GM23338 (cell line): Measurements from ENCODE around the gene NEU1. TPM values are rescaled to one million over a fixed set of nuclear protein-coding genes. Genes with fewer than 3 reads are reported as not detected.
A peak's percentile ranks its signal among the peaks of the same experiment; 100 is the strongest.

Experiments used
- ATAC-seq: fragments of 200-7000 bp; cut with Tn5 transposase; 3 replicates; pipeline ENCODE4 v1.9.1; 2020
- DNase-seq: peaks from one replicate; pipeline ENCODE4 v3.0.0-alpha.2; 2015; ENCODE audit warnings: low spot score
- H2AFZ ChIP-seq: fragments of 200-600 bp; sonication (generic); 2 replicates; pipeline ENCODE4 v1.8.0; 2016; ENCODE audit warnings: antibody characterized with exemption, mild to moderate bottlenecking, moderate library complexity
- H3F3A ChIP-seq: fragments of 200-600 bp; sonication (generic); replicated peaks from 2 replicates; pipeline ENCODE4 v1.8.0; 2017; ENCODE audit warnings: antibody characterized with exemption, mixed run types, low read depth
- H3K27ac ChIP-seq: fragments of 200-600 bp; sonication (generic); 2 replicates; pipeline ENCODE4 v1.6.1; 2016; ENCODE audit warnings: low read depth
- H3K27me3 ChIP-seq: fragments of 200-600 bp; sonication (generic); 2 replicates; pipeline ENCODE4 v1.8.0; 2016; ENCODE audit warnings: mild to moderate bottlenecking, mixed run types, moderate library complexity; ENCODE audit not compliant: insufficient read depth
- H3K36me3 ChIP-seq: fragments of 200-600 bp; sonication (generic); 2 replicates; pipeline ENCODE4 v1.8.0; 2016; ENCODE audit warnings: mild to moderate bottlenecking; ENCODE audit not compliant: insufficient read depth
- H3K4me1 ChIP-seq: fragments of 200-600 bp; sonication (generic); 2 replicates; pipeline ENCODE4 v1.8.0; 2016; ENCODE audit warnings: mild to moderate bottlenecking, moderate library complexity; ENCODE audit not compliant: insufficient read depth
- H3K4me2 ChIP-seq: fragments of 200-600 bp; sonication (generic); 2 replicates; pipeline ENCODE4 v1.7.1; 2017; ENCODE audit warnings: mixed run types
- H3K4me3 ChIP-seq: fragments of 200-600 bp; sonication (generic); 2 replicates; pipeline ENCODE4 v1.6.1; 2016; ENCODE audit warnings: mixed run types
- H3K79me2 ChIP-seq: fragments of 200-600 bp; sonication (generic); replicated peaks from 2 replicates; pipeline ENCODE4 v1.8.0; 2017; ENCODE audit warnings: mild to moderate bottlenecking; ENCODE audit not compliant: insufficient read depth
- H3K9me2 ChIP-seq: fragments of 200-600 bp; sonication (generic); 2 replicates; pipeline ENCODE4 v1.8.0; 2017; ENCODE audit not compliant: insufficient read depth
- H4K20me1 ChIP-seq: fragments of 200-600 bp; sonication (generic); replicated peaks from 2 replicates; pipeline ENCODE4 v1.8.0; 2017; ENCODE audit warnings: mild to moderate bottlenecking; ENCODE audit not compliant: insufficient read depth
- H3K27ac Mint-ChIP-seq: 2 replicates; pipeline ENCODE4 v1.8.0; 2020; ENCODE audit warnings: inconsistent platforms, mild to moderate bottlenecking, moderate library complexity, mixed read lengths
- H3K27me3 Mint-ChIP-seq: 3 replicates; pipeline ENCODE4 v1.8.0; 2022; ENCODE audit warnings: low read depth, mild to moderate bottlenecking, moderate library complexity, mixed read lengths, inconsistent platforms; ENCODE audit not compliant: insufficient read depth, poor library complexity
- H3K36me3 Mint-ChIP-seq: 3 replicates; pipeline ENCODE4 v1.8.0; 2021; ENCODE audit warnings: low read depth, mild to moderate bottlenecking, inconsistent platforms, moderate library complexity, mixed read lengths
- H3K4me1 Mint-ChIP-seq: 3 replicates; pipeline ENCODE4 v1.8.0; 2020; ENCODE audit warnings: mild to moderate bottlenecking, inconsistent platforms, mixed read lengths
- H3K4me3 Mint-ChIP-seq: 3 replicates; pipeline ENCODE4 v1.8.0; 2021; ENCODE audit warnings: moderate library complexity, mild to moderate bottlenecking, inconsistent platforms, mixed read lengths
- H3K9me3 Mint-ChIP-seq: 3 replicates; pipeline ENCODE4 v1.8.0; 2020; ENCODE audit warnings: moderate library complexity, mild to moderate bottlenecking, inconsistent platforms, mixed read lengths
- EZH2 ChIP-seq: fragments of 200-600 bp; sonication (generic); IDR thresholded peaks from one replicate; pipeline ENCODE4 v1.8.0; 2017; ENCODE audit warnings: antibody characterized with exemption, mild to moderate bottlenecking, low read depth; ENCODE audit not compliant: unreplicated experiment
- EZH2phosphoT487 ChIP-seq: fragments of 200-600 bp; sonication (generic); IDR thresholded peaks from one replicate; pipeline ENCODE4 v1.8.1; 2018; ENCODE audit warnings: antibody characterized with exemption; ENCODE audit not compliant: unreplicated experiment
- JUNB ChIP-seq: IDR thresholded peaks from one replicate; pipeline ENCODE4 v1.6.1; 2016; ENCODE audit warnings: antibody characterized with exemption; ENCODE audit not compliant: unreplicated experiment
- NANOG ChIP-seq: IDR thresholded peaks from 2 replicates; pipeline ENCODE4 v1.6.1; 2016; ENCODE audit warnings: antibody characterized with exemption, borderline replicate concordance
- POLR2AphosphoS5 ChIP-seq: IDR thresholded peaks from 2 replicates; pipeline ENCODE4 v1.6.1; 2016; ENCODE audit warnings: antibody characterized with exemption, low read depth
- STAT1 ChIP-seq: IDR thresholded peaks from one replicate; pipeline ENCODE4 v1.6.1; 2016; ENCODE audit warnings: antibody characterized with exemption; ENCODE audit not compliant: unreplicated experiment
- ZNF114 ChIP-seq: fragments of 250-450 bp; sonication (Bioruptor Pico); IDR thresholded peaks from 2 replicates; pipeline ENCODE4 v1.5.0; 2020; ENCODE audit warnings: mild to moderate bottlenecking, moderate library complexity
- ZNF331 ChIP-seq: fragments of 250-450 bp; sonication (Bioruptor Pico); IDR thresholded peaks from 2 replicates; pipeline ENCODE4 v1.5.0; 2020; ENCODE audit warnings: low read depth, mild to moderate bottlenecking, moderate library complexity
- polyA plus RNA-seq: library from polyadenylated mRNA; unstranded; fragments of >200 nt; fragmentation: Nextera tagmentation; extraction: Ambion mirVana; gene quantifications from 2 replicates; pipeline ENCODE4 v1.2.1, GENCODE V29; 2016
- total RNA-seq: library from RNA; depleted of rRNA; stranded (reverse); fragments of >200 nt; shearing (Covaris generic); gene quantifications from 2 replicates; pipeline ENCODE4 v1.2.3, GENCODE V29; 2014
- TF ChIP-seq, protein P1 (sequence below): fragments of 250-450 bp; sonication (Bioruptor Pico); IDR thresholded peaks from 2 replicates; pipeline ENCODE4 v1.5.0; 2020; ENCODE audit warnings: mild to moderate bottlenecking, moderate library complexity
- TF ChIP-seq, protein P2 (sequence below), 2 experiments: fragments of 200-600 bp in 1 of 2; sonication (generic) in 1 of 2; conservative IDR thresholded peaks; 2 replicates each; pipeline versions ENCODE4 v1.5.1 to v1.6.1; 2016 to 2017; ENCODE audit warnings: antibody characterized with exemption in 2 of 2, low read depth in 2 of 2, mild to moderate bottlenecking in 2 of 2, moderate library complexity in 1 of 2
- TF ChIP-seq, protein P3 (sequence below): IDR thresholded peaks from 2 replicates; pipeline ENCODE4 v1.6.1; 2016; ENCODE audit warnings: antibody characterized with exemption

NEU1 gene
- total and polyA plus RNA-seq, 2 experiments from 2014 or later: 31.4 to 47.4 TPM

DNA sequence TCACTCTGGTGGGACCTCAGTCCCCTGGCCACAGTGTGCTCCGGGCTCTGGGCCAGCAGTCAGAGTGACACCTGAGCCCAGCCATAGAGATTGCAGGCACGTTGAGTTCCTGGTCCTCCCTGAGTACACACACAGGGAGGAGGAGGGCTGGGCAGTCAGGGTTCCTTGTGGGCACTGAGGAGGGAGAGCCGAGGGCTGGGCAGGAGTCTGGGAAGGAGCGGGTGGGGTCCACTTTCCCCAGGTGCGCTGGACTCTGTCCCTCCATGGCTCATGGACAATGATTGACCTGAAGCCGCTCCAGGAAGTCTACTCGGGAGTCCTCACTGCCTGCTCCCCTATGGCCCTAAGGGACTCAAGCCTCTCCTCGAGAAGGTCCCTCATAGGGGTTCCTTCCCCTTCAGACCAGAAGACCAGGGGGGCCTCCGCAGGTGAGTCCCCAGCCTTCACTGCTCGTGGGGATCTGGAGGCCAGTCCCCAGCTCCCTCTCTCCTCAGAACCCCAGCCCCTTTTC is 15.1 kb upstream of the NEU1 start:
- no peak for DNase-seq
- peaks cover 33% of the 10 kb centered on the region for H3K36me3 Mint-ChIP-seq
- no peaks in the 10 kb centered on the region for H3K27me3 ChIP-seq
- H3K9me2 ChIP-seq: no peaks in the 10 kb centered on the region
- H2AFZ ChIP-seq: no peak overlapping the region
- ATAC-seq: peak; percentile 9; the same call in 2 of the 3 replicates
- H3K27ac ChIP-seq: no peak overlapping the region
- H3K27me3 Mint-ChIP-seq: peaks cover 5% of the 10 kb centered on the region
- peaks cover 14% of the 10 kb centered on the region for H3F3A ChIP-seq
- H4K20me1 ChIP-seq: peaks cover 3% of the 10 kb centered on the region
- H3K4me3 ChIP-seq: no peak overlapping the region
- peaks cover 8% of the 10 kb centered on the region for H3K4me1 Mint-ChIP-seq
- H3K36me3 ChIP-seq: peaks cover 11% of the 10 kb centered on the region; the same call in 1 of the 2 replicates
- TF ChIP-seq ZNF114 (CRISPR knock-in tag): no peak
- TF ChIP-seq ZNF331 (CRISPR knock-in tag): no peak
- TF ChIP-seq, protein P1, sequence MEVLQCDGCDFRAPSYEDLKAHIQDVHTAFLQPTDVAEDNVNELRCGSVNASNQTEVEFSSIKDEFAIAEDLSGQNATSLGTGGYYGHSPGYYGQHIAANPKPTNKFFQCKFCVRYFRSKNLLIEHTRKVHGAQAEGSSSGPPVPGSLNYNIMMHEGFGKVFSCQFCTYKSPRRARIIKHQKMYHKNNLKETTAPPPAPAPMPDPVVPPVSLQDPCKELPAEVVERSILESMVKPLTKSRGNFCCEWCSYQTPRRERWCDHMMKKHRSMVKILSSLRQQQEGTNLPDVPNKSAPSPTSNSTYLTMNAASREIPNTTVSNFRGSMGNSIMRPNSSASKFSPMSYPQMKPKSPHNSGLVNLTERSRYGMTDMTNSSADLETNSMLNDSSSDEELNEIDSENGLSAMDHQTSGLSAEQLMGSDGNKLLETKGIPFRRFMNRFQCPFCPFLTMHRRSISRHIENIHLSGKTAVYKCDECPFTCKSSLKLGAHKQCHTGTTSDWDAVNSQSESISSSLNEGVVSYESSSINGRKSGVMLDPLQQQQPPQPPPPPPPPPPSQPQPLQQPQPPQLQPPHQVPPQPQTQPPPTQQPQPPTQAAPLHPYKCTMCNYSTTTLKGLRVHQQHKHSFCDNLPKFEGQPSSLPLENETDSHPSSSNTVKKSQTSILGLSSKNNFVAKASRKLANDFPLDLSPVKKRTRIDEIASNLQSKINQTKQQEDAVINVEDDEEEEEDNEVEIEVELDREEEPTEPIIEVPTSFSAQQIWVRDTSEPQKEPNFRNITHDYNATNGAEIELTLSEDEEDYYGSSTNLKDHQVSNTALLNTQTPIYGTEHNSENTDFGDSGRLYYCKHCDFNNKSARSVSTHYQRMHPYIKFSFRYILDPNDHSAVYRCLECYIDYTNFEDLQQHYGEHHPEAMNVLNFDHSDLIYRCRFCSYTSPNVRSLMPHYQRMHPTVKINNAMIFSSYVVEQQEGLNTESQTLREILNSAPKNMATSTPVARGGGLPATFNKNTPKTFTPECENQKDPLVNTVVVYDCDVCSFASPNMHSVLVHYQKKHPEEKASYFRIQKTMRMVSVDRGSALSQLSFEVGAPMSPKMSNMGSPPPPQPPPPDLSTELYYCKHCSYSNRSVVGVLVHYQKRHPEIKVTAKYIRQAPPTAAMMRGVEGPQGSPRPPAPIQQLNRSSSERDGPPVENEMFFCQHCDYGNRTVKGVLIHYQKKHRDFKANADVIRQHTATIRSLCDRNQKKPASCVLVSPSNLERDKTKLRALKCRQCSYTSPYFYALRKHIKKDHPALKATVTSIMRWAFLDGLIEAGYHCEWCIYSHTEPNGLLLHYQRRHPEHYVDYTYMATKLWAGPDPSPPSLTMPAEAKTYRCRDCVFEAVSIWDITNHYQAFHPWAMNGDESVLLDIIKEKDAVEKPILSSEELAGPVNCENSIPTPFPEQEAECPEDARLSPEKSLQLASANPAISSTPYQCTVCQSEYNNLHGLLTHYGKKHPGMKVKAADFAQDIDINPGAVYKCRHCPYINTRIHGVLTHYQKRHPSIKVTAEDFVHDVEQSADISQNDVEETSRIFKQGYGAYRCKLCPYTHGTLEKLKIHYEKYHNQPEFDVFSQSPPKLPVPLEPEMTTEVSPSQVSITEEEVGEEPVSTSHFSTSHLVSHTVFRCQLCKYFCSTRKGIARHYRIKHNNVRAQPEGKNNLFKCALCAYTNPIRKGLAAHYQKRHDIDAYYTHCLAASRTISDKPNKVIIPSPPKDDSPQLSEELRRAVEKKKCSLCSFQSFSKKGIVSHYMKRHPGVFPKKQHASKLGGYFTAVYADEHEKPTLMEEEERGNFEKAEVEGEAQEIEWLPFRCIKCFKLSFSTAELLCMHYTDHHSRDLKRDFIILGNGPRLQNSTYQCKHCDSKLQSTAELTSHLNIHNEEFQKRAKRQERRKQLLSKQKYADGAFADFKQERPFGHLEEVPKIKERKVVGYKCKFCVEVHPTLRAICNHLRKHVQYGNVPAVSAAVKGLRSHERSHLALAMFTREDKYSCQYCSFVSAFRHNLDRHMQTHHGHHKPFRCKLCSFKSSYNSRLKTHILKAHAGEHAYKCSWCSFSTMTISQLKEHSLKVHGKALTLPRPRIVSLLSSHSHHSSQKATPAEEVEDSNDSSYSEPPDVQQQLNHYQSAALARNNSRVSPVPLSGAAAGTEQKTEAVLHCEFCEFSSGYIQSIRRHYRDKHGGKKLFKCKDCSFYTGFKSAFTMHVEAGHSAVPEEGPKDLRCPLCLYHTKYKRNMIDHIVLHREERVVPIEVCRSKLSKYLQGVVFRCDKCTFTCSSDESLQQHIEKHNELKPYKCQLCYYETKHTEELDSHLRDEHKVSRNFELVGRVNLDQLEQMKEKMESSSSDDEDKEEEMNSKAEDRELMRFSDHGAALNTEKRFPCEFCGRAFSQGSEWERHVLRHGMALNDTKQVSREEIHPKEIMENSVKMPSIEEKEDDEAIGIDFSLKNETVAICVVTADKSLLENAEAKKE (CRISPR knock-in tag): no peak
- no peak for TF ChIP-seq POLR2AphosphoS5
- TF ChIP-seq, protein P2, sequence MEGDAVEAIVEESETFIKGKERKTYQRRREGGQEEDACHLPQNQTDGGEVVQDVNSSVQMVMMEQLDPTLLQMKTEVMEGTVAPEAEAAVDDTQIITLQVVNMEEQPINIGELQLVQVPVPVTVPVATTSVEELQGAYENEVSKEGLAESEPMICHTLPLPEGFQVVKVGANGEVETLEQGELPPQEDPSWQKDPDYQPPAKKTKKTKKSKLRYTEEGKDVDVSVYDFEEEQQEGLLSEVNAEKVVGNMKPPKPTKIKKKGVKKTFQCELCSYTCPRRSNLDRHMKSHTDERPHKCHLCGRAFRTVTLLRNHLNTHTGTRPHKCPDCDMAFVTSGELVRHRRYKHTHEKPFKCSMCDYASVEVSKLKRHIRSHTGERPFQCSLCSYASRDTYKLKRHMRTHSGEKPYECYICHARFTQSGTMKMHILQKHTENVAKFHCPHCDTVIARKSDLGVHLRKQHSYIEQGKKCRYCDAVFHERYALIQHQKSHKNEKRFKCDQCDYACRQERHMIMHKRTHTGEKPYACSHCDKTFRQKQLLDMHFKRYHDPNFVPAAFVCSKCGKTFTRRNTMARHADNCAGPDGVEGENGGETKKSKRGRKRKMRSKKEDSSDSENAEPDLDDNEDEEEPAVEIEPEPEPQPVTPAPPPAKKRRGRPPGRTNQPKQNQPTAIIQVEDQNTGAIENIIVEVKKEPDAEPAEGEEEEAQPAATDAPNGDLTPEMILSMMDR (conservative IDR thresholded peaks at IDR 0.05; ENCODE audit: low read depth in 2 of 2): no peak
- TF ChIP-seq STAT1: no peak
- no peak for TF ChIP-seq NANOG
- TF ChIP-seq, protein P3, sequence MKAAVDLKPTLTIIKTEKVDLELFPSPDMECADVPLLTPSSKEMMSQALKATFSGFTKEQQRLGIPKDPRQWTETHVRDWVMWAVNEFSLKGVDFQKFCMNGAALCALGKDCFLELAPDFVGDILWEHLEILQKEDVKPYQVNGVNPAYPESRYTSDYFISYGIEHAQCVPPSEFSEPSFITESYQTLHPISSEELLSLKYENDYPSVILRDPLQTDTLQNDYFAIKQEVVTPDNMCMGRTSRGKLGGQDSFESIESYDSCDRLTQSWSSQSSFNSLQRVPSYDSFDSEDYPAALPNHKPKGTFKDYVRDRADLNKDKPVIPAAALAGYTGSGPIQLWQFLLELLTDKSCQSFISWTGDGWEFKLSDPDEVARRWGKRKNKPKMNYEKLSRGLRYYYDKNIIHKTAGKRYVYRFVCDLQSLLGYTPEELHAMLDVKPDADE: no peak
- no peak for TF ChIP-seq EZH2phosphoT487
- TF ChIP-seq JUNB: no peak
- TF ChIP-seq EZH2: no peak
- H3K4me3 Mint-ChIP-seq: no peak overlapping the region
- H3K9me3 Mint-ChIP-seq: no peaks in the 10 kb centered on the region
- H3K79me2 ChIP-seq: no peaks in the 10 kb centered on the region
- no peak overlapping the region for H3K4me2 ChIP-seq
- no peak overlapping the region for H3K27ac Mint-ChIP-seq
- H3K4me1 ChIP-seq: peaks cover 4% of the 10 kb centered on the region; the same call in 1 of the 2 replicates
